Measurements from ENCODE around the gene SCUBE3.

- TF ChIP-seq EZH2 (IDR thresholded peaks at IDR 0.05; ENCODE audit: borderline replicate concordance, low read length), result no peak
- TF ChIP-seq, protein P1, sequence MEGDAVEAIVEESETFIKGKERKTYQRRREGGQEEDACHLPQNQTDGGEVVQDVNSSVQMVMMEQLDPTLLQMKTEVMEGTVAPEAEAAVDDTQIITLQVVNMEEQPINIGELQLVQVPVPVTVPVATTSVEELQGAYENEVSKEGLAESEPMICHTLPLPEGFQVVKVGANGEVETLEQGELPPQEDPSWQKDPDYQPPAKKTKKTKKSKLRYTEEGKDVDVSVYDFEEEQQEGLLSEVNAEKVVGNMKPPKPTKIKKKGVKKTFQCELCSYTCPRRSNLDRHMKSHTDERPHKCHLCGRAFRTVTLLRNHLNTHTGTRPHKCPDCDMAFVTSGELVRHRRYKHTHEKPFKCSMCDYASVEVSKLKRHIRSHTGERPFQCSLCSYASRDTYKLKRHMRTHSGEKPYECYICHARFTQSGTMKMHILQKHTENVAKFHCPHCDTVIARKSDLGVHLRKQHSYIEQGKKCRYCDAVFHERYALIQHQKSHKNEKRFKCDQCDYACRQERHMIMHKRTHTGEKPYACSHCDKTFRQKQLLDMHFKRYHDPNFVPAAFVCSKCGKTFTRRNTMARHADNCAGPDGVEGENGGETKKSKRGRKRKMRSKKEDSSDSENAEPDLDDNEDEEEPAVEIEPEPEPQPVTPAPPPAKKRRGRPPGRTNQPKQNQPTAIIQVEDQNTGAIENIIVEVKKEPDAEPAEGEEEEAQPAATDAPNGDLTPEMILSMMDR (IDR thresholded peaks at IDR 0.05; ENCODE audit: low read length), result peak; percentile 88
These were observed 84.1 kb downstream of the SCUBE3 start, which contains the start of gene DEF6 for GRCh38 chr6:35297601-35298481.
